Thoracic aorta (tissue), 2 donors: ENCODE results near the gene PPP1R36. TPM values are rescaled to one million over a fixed set of nuclear protein-coding genes. Genes with fewer than 3 reads are reported as not detected.
"Not testable (repeated sequence)": the region's sequence is repeated elsewhere in the genome, so short reads cannot be mapped to it uniquely, and the experiment has no call there.

Experiments
- ATAC-seq: fragments of 150-250 bp; one replicate; pipeline ENCODE4 v1.8.0; 2017; ENCODE audit warnings: low read depth; ENCODE audit not compliant: insufficient number of reproducible peaks, low FRiP score
- DNase-seq: peaks from one replicate; pipeline ENCODE4 v3.0.0-alpha.2; 2020; ENCODE audit warnings: low spot score
- H3K27ac ChIP-seq, 2 donors: fragments of 200-600 bp; sonication (generic); 1 replicate in 1 of 2; 2 replicates in 1 of 2; pipeline ENCODE4 v1.5.1; 2016; ENCODE audit warnings: mild to moderate bottlenecking in 2 of 2, moderate library complexity in 2 of 2
- H3K27me3 ChIP-seq: fragments of 200-600 bp; sonication (generic); replicated peaks from 2 replicates; pipeline ENCODE4 v1.6.0; 2016; ENCODE audit warnings: mild to moderate bottlenecking; ENCODE audit not compliant: insufficient read depth
- H3K36me3 ChIP-seq: fragments of 200-600 bp; sonication (generic); one replicate; pipeline ENCODE4 v1.5.1; 2016
- H3K4me1 ChIP-seq, 2 donors: fragments of 200-600 bp; sonication (generic); 1 replicate in 1 of 2; 2 replicates in 1 of 2; pipeline versions ENCODE4 v1.5.1 to v1.6.0; 2016; ENCODE audit warnings: low read depth in 2 of 2, mild to moderate bottlenecking in 1 of 2; ENCODE audit not compliant: control insufficient read depth in 1 of 2
- H3K4me3 ChIP-seq: fragments of 200-600 bp; sonication (generic); 2 replicates; pipeline ENCODE4 v1.5.1; 2016; ENCODE audit warnings: mild to moderate bottlenecking
- H3K9me3 ChIP-seq: fragments of 200-600 bp; sonication (generic); 2 replicates; pipeline ENCODE4 v1.5.1; 2016
- total RNA-seq, 2 donors: library from RNA; depleted of rRNA; stranded (reverse); fragments of >200 nt; gene quantifications; one replicate each; pipeline versions ENCODE4 v1.1.0 to v1.2.3, GENCODE V29; 2016
- TF ChIP-seq, protein P1 (sequence below): fragments of 200-600 bp; sonication (generic); IDR thresholded peaks from one replicate; pipeline ENCODE4 v1.5.1; 2019; ENCODE audit warnings: antibody characterized with exemption

PPP1R36 gene
- total RNA-seq, 2 donors from 2014 or later: not detected

- Histone ChIP-seq H3K27ac (no peak overlapping the region), H3K4me1 (peaks cover 21 to 54% of the 10 kb centered on the region in 2 donors), H3K9me3 (no peaks in the 10 kb centered on the region), H3K36me3 (no peaks in the 10 kb centered on the region), H3K27me3 (no peaks in the 10 kb centered on the region), H3K4me3 (no peak overlapping the region)
- TF ChIP-seq, protein P1, sequence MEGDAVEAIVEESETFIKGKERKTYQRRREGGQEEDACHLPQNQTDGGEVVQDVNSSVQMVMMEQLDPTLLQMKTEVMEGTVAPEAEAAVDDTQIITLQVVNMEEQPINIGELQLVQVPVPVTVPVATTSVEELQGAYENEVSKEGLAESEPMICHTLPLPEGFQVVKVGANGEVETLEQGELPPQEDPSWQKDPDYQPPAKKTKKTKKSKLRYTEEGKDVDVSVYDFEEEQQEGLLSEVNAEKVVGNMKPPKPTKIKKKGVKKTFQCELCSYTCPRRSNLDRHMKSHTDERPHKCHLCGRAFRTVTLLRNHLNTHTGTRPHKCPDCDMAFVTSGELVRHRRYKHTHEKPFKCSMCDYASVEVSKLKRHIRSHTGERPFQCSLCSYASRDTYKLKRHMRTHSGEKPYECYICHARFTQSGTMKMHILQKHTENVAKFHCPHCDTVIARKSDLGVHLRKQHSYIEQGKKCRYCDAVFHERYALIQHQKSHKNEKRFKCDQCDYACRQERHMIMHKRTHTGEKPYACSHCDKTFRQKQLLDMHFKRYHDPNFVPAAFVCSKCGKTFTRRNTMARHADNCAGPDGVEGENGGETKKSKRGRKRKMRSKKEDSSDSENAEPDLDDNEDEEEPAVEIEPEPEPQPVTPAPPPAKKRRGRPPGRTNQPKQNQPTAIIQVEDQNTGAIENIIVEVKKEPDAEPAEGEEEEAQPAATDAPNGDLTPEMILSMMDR: no peak
- ATAC-seq (no peak), DNase-seq (no peak)
Observed at GRCh38 chr14:64515053-64515452, 34.7 kb upstream of the PPP1R36 start.

DNA sequence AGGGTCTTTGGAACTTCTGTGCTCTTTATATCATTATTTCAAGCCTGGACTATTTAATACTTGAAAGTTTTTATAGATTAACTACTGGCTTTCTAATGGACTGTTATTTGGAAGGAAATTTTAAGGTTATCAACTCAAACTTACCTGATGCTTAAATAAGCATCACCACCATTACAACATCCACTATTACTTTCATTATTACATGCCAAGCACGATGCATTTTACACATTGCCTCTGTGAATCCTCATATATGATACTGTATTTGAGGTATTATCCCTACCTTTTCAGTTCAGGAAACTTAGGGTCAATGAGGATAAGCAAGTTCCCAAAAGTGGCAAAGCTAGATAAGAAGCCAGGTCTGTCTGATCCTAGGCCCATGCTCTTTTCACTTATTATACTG is 32.8 kb upstream of the PPP1R36 start:
- TF ChIP-seq, protein P1: no peak
- no peaks in the 10 kb centered on the region for H3K36me3 ChIP-seq
- H3K27me3 ChIP-seq: no peaks in the 10 kb centered on the region
- no peak overlapping the region for H3K4me3 ChIP-seq
- H3K9me3 ChIP-seq: no peaks in the 10 kb centered on the region
- no peak for ATAC-seq
- no peak for DNase-seq
- peaks cover 10 to 36% of the 10 kb centered on the region in 2 donors for H3K4me1 ChIP-seq
- H3K27ac ChIP-seq: no peak overlapping the region

DNA sequence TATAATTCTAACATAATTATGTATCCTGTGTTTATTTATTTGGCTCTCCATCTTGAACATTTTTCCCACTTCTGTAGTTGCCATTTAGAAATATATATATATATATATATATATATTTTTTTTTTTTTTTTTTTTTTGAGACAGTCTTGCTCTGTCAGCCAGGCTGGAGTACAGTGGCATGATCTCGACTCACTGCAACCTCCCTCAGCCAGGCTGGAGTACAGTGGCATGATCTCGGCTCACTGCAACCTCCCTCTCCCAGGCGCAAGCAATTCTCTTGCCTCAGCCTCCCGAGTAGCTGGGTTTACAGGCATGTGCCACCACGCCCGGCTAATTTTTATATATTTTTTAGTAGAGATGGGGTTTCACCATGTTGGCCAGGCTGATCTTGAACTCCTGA is 32.1 kb upstream of the PPP1R36 start:
- H3K4me1 ChIP-seq: peaks cover 8 to 29% of the 10 kb centered on the region in 2 donors
- not testable (repeated sequence) for DNase-seq, H3K27me3 ChIP-seq, ATAC-seq, H3K9me3 ChIP-seq, H3K36me3 ChIP-seq, H3K27ac ChIP-seq, H3K4me3 ChIP-seq

DNA sequence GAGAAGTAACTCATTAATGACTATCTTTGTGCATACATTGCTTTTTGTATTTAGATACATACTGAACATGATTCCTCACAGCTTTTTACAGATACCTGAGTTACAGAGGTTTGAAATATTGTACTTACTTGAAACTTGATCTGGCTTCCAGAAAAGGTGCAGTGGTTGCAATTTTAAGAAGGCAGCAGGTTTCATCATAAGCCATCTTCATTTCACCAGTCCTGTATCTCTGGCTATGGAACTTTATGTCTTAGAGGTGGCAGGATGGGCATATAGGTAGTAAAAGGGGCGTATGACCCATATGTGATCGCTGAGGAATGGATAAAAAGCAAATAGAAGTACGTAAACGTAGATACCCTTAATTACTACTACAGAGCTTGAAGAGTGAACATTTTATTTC is 31.5 kb upstream of the PPP1R36 start:
- H3K27ac ChIP-seq: no peak overlapping the region
- H3K36me3 ChIP-seq: peaks cover 3% of the 10 kb centered on the region
- H3K4me1 ChIP-seq: peaks cover 8 to 24% of the 10 kb centered on the region in 2 donors
- no peaks in the 10 kb centered on the region for H3K27me3 ChIP-seq
- ATAC-seq (no peak), DNase-seq (no peak)
- TF ChIP-seq, protein P1: no peak
- no peaks in the 10 kb centered on the region for H3K9me3 ChIP-seq
- H3K4me3 ChIP-seq: no peak overlapping the region

DNA sequence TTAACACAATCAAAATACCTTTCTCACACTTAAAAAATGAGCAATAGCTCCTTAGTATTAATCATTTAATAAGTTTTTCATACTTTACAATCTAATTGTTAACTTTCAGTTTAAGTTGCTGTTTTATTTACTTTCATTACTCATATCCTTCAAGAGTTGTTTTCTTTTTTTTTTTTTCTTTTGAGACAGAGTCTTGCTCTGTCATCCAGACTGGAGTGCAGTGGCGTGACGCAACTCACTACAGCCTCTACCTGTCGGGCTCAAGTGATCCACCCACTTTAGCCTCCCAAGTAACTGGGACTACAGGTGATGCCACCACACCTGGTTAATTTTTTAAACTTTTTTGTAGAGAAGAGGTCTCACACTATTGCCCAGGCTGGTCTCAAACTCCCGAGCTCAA is 29.1 kb upstream of the PPP1R36 start:
- DNase-seq: no peak
- Histone ChIP-seq H3K27ac (no peak overlapping the region), H3K4me1 (peaks cover 4 to 10% of the 10 kb centered on the region in 2 donors), H3K9me3 (no peaks in the 10 kb centered on the region), H3K4me3 (no peak overlapping the region), H3K27me3 (no peaks in the 10 kb centered on the region), H3K36me3 (peaks cover 3% of the 10 kb centered on the region)
- TF ChIP-seq, protein P1: no peak
- no peak for ATAC-seq
